GM18511 (cell line): Measurements from ENCODE around the gene FAM120B.
"Not testable (repeated sequence)": the region's sequence is repeated elsewhere in the genome, so short reads cannot be mapped to it uniquely, and the experiment has no call there.

Source experiments
- ATAC-seq: cut with Tn5 transposase; IDR thresholded peaks from one replicate; pipeline ENCODE4 v1.9.1; 2021; ENCODE audit warnings: mild to moderate bottlenecking, moderate library complexity; ENCODE audit not compliant: unreplicated experiment

FAM120B gene

DNA sequence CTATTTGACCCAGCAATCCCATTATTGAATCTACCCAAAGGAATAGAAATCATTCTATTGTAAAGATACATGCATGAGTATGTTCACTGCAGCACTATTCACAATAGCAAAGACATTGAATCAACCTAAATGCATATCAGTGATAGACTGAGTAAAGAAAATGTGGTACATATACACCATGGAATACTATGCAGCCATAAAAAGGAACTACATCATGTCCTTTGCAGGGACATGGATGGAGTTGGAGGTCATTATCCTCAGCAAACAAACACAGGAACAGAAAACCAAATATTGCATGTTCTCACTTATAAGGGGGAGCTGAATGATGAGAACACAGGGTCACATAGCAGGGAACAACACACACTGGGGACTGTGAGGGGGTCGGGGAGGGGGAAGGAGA lies 48.6 kb downstream of the FAM120B start:
- ATAC-seq = not testable (repeated sequence)

DNA sequence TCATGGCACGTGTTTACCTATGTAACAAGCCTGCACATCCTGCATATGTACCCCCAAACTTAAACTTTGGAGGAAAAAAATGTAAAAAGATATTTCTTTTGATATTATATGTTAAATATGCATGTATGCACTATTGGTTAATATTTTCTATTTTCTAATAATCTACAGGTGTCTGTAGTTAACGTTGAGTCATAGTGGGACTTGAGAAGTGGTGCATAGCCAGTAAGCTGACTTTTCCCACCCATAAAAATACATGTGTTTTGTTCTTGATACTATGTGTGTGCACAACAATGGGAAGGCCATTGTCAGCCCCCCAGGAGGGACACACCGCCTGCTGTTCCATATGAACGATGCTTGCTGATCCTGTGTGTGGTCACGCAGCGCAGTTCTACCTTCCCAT lies 49.1 kb downstream of the FAM120B start:
- ATAC-seq = no peak

DNA sequence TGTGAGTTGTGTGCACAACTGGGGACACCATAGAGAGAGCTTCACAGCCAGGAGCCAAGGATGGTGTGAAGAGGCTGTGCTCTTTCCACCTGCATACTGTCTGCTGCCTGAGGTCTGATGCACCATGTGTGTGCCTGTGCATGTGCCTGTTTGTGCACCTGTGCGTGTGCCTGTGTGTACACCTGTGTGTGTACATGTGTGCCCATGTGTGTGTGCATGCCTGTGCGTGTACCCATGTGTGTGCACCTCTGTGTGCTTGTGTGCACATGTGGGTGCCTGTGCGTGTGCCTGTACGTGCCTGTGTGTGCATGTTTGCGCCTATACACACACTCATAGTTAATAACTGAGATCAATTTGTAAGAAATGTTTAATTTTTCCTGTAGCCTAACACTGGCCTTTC lies 51.3 kb downstream of the FAM120B start:
- ATAC-seq = no peak

DNA sequence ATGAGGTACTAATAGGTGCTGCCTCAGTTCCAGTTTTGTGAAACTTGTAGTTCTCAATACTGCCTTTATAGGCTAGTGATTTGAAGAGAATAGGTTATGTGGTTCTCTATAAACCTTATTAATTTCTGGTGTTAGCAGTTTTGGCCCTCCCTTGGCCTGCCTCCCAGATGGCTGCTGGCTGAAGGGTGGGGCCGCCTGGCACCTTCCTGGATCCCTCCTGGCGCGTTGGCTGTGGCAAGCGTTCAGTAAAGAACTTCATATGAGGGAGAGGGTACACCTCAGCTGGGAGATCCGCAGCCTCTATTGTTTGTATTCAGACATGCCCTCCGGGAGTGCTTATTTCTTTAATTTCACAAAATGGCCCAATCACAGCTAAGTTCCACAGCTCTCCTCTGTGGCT lies 51.9 kb downstream of the FAM120B start:
- ATAC-seq = no peak

DNA sequence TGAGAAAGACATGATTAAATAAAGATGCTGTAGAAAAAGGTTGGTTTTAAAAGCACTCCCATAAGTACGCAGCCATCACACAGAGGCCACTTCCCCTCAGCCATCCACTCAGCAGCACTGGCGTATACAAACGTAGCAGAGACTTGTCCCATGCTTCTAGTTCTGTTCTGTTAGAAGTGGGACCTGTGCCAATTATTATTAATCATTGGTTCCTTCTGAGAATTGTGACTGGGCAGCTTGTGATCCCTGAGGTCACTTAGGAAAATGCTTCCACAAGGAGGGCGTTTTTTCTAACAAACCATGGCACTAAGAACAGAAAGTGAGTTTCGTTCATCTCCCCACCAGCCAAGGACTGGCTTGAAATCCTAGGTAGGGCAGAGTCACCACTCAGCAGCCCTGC lies 53.9 kb downstream of the FAM120B start:
- no peak for ATAC-seq

DNA sequence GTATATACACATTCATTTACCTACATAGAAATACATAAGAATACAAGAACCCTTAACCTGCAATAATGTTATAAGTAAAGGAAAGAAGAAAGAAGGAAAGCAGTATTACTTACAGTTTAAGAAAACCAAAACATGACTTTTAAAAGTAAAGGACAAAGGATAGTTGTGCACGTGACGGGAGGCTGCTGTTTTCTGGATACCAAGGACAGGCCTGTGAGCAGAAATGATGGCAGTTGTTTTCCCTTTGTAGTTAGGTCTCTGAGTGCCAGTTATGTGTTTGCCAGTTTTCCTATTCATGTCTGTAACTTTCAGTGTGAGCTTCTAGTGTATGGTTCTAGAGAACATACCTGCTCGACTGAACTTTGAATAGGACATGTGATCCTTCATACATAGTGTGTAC lies 54.8 kb downstream of the FAM120B start:
- ATAC-seq = no peak

DNA sequence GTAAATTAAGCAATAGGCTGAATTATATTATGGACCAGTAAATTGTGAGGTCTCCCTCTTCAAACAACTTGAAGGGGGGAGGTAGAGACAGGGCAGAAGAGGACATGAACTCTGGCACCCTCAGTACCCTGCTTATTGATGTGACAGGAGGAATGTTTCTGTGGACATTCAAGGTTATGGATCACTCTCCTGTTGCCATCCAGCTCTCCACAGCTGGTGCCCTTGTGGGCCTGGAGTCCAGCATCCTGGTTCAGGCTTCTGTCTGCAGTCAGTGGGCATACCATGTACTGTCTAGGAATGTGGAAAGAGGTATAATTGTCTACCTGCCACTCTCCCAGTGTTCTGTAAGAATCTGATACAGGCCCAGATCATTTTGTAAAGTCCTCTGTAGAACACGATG lies 55.6 kb downstream of the FAM120B start:
- no peak for ATAC-seq

DNA sequence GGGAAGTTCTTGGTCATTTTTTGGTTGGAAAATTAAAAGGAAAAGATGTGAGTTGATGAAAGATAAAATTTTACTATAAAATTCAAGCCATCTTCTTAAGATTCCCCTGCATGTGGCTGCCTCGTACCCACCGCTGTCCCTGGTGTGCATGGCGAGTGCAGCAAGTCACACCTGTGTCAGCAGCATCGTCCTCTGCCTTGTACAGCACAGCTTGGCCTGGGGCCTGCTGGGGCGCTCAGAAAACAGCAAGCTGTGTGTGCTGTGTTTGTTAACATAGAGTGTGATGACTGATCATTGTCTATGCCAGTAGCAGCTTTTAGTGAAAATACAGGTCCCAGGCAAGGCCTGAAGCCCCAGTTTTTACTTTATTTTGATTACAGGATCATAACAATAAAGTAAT lies 56.7 kb downstream of the FAM120B start:
- no peak for ATAC-seq

DNA sequence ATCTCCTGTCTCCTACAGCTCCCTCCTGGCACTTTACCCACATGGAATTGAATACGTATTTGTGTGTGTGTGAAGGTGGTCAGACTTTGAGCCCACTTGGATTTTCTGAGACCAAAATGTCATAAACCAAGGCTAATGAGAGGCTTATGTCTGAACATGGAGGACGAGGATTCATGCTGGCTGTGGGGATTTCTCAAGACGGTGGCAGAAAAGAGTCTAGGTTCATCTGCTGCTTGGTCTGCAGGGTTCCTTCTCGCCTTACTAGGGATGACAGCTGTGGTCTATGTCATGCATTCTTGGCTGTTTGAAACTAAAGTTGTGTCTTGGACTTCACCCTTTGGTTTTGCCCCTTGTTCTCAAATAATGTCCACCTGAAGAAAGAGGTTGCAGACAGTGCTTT lies 58.6 kb downstream of the FAM120B start:
- ATAC-seq = no peak

DNA sequence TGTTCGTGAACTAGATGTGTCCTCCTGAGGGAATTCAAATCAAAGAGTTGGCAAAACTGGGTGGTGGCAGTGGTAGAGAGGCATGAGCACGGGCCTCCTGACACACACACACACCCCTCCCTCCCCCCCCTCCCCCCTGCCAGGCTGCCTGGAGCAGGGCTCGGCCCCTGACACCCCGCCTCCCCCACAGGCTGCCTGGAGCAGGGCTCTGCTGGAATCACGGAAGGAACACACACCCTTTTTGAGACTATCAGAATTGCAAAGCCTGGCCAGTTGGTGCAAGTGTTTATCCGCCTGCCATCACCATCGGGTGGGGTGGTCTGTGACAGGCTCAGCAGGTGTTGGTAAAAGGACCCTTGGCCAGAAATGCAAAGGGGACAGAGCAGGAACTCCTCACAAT lies 59.0 kb downstream of the FAM120B start:
- no peak for ATAC-seq

DNA sequence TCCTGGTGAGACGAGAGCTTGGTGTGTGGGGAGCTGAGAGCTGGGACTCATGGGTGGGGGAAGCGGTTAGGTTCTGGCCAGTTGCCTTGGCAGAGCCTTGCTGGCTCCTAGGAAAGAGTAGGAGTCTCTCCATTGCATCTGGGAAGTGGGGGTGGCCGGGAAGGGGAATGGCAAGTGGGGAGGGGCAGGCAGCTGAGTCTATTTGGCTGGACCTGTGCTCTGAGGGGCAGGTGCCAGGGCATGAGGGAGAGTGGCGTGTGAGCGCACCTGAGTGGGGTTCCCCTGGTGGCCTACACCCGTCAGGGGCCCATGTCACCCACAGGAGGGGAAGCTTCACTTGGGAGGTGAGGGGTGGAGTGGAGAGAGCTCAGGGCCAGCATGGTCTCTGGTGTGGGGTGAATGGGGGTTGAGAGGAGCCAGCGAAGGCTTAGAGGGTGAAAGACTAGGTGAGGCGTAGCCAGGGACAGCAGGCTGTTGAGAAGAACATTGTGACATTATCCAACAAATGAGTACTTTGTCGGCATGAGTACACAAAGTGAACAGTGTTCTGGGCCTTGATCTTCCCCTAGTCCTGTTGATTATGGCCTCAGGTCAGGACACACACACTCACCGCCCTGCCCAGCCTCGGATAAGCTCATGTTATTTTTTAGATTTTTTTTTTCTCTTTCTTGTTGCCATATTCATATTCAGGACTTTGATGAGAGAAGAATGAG lies 59.8 kb downstream of the FAM120B start:
- ATAC-seq = no peak

DNA sequence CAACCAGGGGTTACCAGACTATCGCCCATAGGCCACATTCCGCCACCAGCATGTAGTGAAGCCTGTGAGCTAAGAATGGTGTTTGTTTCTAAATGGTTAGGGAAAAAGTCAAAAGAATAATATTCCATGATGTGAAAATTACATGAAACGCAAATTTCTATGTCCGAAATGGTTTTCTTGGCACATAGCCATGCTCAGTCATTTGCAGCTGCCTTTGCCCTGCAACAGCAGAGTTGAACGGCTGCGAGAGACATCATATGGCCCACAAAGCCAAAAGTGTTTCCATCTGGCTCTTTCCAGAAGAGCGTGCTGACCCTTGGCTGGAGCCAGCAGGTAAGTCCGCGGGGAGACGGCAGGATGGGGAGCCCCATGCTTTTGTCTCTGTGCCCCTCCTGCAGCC lies 60.7 kb downstream of the FAM120B start:
- no peak for ATAC-seq

DNA sequence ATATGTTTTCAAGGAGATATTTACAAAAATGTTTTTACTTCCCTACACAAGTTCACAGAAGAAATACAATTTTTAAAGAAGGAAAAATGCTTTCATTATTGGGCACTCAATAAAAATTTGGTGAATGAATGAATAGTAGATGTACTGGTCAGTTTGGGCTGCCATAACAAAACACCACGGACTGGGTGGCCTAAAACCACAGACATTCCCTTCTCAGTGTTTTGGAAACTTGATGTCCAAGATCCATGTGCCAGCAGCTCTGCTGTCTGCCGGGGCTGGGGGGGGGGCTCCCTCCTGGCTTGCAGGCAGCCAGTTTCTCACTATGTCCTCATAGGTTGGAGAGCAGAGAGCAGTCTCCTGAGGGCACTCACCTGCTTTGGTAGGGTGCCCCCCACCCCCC lies 62.0 kb downstream of the FAM120B start:
- ATAC-seq = no peak

DNA sequence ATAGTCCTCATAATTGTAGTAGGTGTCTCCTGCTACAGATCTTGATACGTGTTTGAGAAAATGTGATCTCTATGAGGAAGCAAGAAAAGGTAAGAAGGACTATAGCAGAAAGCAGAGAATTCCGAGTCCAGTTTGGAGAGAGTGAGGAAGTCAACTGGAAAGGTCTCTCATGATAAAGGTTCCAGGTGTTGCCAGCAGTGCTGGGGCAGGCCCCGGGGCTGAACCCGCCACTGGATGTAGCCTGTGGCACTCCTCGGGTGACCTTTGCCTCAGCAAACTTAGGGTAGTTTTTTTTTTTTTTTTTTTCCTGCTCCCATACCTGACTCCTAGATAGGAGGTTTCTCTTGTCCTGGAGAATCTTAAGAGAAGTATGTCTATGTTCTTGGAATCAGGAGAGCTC lies 62.8 kb downstream of the FAM120B start:
- ATAC-seq = no peak

DNA sequence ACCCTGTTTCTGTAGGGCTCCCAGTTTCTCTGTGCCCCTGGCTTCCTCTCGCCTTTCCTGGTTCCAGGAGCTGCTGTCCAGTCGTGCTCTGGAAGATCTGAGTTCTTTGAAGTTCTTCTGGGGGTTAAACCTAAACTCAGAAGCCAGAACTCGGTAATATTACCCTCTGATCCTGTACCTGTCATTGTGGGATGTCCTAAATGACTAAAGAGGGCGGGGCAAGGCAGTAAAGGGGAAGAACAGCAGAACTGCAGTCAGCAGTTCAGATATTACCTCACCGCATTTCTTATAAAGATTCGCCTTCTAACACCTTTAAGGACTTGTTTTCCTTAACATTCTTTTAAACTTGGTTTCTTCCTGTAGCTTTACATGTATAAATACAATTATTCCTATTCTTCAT lies 63.9 kb downstream of the FAM120B start:
- ATAC-seq = peak; percentile 55

DNA sequence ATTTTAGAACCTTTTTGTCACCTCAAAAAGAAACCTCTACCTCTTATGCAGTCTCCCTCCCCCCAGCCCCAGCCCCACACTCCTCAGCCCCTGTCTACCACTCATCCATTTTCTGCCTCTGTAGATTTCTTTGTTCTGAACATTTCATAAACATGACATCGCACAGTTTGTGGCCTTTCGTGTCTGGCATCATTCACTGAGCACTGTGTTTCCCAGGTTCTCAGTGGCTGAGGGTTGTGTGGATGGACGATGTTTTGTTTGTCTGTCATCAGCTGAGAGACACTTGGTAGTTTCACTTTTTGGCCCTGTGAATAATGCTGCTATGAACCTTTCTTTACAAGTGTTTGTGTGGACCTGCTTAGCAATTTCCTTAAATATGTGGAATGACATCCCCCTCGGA lies 64.5 kb downstream of the FAM120B start:
- no peak for ATAC-seq

DNA sequence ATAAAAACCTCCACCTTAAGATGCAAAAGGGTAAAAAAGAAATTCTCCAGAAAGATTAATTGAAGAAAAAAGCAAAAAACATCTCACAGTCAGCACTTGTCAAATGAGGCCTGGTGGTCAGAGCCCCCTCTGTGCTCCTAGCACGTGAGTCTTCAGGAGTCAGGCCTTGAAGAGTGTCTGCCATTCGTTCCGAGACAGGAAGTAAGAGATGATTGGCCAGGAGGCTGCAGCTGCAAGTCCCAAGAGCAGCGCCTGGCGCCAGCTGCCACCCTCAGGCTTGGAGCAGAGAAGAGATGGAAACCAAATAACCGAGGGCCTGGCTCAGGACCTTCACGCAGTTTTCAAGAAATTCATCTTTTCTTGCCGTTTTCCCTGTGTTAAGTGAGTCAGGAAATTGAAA lies 65.0 kb downstream of the FAM120B start:
- no peak for ATAC-seq

DNA sequence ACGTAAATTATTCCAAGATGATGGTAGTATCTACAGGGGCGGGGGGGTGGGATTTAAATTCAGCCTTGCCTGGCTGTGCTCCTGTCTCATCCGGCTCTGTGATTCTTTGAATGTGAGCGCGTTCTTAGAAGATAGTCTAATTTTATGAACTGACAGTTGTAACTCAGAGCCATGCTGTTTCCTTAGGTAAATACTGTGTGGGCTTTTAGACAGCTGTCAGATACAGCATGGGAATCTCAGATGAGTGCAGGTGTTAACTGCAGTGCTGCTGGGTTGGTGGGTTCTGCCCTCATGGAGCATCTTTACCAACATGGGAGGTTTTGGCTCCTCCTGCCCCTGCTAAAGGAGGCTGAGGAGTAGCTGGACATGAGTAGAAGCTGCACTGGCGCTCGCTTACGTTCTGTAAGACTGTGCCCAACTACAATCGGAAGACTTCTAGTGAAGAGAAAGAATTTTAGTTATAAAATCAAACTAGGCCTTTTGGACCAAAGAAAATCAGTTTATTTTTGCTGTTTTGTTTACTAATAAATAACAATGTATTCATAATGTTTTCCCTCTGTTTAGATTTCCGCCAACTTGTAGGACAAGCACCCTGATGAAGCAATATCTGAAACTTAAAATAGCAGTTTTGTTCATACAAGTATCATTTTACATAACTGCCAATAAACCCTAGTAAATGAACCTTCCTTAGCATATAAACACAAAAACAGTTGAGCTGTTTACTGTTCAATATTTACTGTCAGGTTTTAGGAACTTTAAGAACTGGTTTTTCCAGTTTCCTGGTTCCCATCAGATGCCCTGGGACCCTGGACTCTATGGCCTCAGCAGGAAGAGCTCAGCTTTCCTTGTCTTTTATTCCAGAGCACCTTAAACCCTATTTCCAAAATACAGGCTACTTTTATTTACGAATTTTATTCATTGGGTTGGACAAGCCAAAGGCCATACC lies 66.1 kb downstream of the FAM120B start:
- ATAC-seq = no peak

DNA sequence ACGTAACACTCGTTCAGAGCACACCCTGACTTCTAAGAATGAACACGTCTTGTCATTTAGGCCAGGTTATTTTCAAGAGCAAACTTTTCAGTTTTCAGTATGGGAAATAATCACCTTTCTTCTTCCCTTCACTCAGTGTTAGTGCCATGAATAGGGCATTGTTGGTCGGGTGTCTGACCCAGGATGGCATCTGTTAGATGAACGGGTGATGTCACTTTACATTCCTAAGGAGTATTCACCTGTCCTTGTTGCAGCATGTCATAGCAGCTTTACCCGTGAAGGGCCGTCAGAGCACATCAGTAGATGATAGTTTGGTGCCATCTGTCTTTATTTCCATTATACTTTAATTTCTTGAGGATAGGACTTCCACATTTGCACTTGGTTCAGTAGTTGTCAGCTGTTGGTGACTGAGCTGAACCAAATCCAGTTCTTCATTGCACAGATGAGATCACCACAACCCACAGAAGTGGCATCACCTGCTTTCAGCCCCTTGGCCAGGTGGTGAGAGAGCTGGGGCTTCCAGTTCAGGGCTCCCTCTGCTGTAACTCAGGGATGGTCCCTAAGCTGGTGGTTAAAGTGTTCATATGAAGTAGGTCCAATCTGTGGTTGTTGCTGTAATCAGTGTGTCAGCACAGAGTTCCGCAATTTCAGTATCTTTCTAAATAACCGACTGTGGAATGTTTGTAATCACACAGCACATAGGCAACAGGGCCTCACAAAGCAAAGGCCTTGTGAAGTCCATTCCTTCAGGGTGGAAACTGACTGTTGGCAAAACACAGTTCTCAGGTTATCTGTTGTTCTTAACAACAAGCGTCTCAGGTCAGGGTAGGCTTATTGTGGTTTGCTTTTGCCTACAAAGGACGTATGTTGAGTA lies 68.2 kb downstream of the FAM120B start:
- no peak for ATAC-seq

DNA sequence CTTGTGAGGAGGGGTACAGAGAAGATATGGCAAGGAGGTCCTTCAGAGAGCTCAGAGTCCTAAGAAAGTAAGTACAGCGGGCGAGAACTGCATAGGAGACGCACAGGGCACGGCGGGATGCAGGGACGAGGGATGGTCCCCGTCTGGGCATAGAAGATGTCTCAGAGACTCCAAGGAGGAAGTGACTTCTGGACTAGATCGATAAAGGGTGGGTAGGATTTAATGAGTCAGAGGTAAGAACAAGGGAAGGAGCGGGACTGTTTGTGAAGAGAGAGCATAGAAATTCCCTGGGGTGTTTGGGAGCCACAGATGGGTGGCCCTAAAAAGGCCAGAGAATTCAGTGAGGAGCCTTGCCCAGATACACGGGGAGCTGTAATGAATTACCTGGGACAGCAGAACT lies 69.1 kb downstream of the FAM120B start:
- ATAC-seq = no peak

DNA sequence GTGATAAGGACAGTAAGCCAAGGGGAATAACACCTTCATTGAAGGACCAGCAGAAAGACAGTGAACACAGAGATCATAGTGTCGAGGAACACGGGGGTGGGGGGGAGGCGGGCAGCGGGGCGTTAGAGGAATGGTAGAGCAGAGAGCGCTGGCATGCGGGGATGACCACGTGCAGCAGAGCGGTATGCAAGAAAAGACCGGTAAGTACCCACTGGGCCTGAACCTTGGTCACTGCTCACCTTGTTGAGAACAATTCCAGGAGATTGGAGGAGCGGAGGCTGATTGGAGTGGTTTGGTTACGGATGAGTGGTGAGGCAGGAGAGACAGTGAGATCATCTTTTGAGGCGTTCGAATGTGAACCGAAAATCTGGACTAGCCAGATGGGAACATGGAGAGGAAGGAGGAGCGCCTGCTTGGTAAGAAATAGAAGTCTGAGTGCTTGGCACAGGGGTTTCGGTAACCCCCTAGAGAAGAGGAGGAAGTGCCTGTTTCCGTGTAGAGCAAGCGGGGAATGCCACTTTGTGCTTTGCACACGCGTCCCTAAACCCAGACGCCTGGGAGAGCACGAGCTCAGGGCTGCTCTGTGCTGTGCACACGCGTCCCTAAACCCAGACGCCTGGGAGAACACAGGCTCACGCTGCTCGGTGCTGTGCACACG lies 70.0 kb downstream of the FAM120B start:
- no peak for ATAC-seq
